PC-9 (cell line): ENCODE measurements around the gene KIN.

ENCODE experiments used
- CTCF ChIP-seq: fragments of 200-600 bp; sonication (generic); conservative IDR thresholded peaks from 2 replicates; pipeline ENCODE4 v1.6.1; 2017; ENCODE audit warnings: mixed run types, antibody characterized with exemption, mild to moderate bottlenecking, moderate library complexity
- EZH2 ChIP-seq: fragments of 200-600 bp; sonication (generic); IDR thresholded peaks from 2 replicates; pipeline ENCODE4 v1.8.0; 2017; ENCODE audit warnings: antibody characterized with exemption, low read depth

DNA sequence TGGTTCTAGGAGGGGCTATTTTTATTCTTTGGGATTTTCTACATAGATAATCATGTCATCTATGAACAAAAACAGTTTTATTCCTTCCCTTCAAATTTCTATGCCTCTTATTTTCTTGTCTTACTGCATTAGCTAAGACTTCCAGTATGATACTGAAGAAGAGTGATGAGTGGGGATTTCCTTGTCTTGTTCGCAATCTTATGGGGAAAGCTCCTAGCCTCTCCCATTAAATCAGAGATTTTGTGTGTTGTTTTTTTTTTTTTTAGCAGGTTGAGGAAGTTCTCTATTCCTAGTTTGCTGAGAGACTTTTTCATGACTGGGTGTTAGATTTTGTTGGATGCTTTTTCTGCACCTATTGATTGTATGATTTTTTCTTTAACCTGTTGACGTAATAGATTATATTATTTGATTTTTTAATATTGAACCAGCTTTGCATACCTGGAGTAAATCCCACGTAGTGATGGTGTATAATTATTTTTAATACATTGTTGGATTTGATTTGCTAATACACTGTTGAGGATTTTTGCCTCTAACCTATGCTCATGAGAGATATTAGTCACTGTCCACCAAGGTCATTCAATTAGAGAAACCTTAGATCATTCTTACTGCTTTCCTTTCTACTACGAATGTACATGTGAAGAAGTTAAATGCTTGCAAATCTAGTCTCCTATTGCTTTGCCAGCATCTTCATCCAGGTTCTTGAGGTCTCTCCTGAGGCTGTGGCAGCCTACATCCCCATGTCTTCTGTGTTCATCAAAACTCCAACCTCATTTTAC lies 6.6 kb upstream of the KIN start:
- TF ChIP-seq CTCF = no peak
- TF ChIP-seq EZH2 = no peak
